HepG2 (cell line): ENCODE results near the gene SLC9A8. TPM values are rescaled to one million over a fixed set of nuclear protein-coding genes. Genes with fewer than 3 reads are reported as not detected.

ENCODE experiments used
- ATAC-seq: fragments of 200-7000 bp; cut with Tn5 transposase; 3 replicates; pipeline ENCODE4 v1.9.1; 2020; ENCODE audit warnings: mild to moderate bottlenecking, moderate library complexity
- BruUV-seq: library from RNA; stranded (reverse); fragments of 400-500 nt; replicated peaks from 2 replicates; lab custom pipeline; 2021; lab: Mats Ljungman, UMichigan
- CTCF ChIA-PET: fragments of 300-600 bp; formaldehyde crosslinking; extraction: SDS; loops from one replicate; lab custom pipeline; 2021; ENCODE audit warnings: low total read pairs, inconsistent platforms, low intra/inter-chr PET ratio; lab: Yijun Ruan, JAX
- POLR2A ChIA-PET: fragments of 350-600 bp; sonication (Branson Sonifier 250); formaldehyde crosslinking; loops from one replicate; lab custom pipeline; 2020; ENCODE audit warnings: antibody characterized with exemption, inconsistent platforms; lab: Yijun Ruan, JAX
- DNase-seq: peaks from one replicate; pipeline ENCODE4 v3.0.0-alpha.2; 2015; ENCODE audit warnings: low spot score
- FAIRE-seq: peaks from 3 replicates; lab custom pipeline; 2011; peaks lifted over from hg19 to GRCh38; lab: Jason Lieb, UNC
- H2AFZ ChIP-seq: one replicate; pipeline ENCODE4 v1.6.1; 2011; ENCODE audit warnings: low read length, inconsistent platforms
- H3K27ac ChIP-seq: fragments of 300-600 bp; 3 replicates; pipeline ENCODE4 v1.8.0; 2011; ENCODE audit warnings: mixed run types, mild to moderate bottlenecking, mixed read lengths, low read length, inconsistent platforms; ENCODE audit not compliant: insufficient read depth; ENCODE audit errors: extremely low read length
- H3K27me3 ChIP-seq, 2 experiments: fragments of 200-600 bp in 1 of 2; 2 replicates in 1 of 2; 3 replicates in 1 of 2; pipeline versions ENCODE4 v1.6.0 to v1.8.0; 2011; ENCODE audit warnings: low read length in 2 of 2, mild to moderate bottlenecking in 2 of 2, moderate library complexity in 2 of 2, inconsistent platforms in 1 of 2; ENCODE audit not compliant: insufficient read depth in 2 of 2, control insufficient read depth in 1 of 2
- H3K36me3 ChIP-seq, 2 experiments: fragments of 200-600 bp in 1 of 2; replicated peaks in 1 of 2; 2 replicates in 1 of 2; 3 replicates in 1 of 2; pipeline versions ENCODE4 v1.5.1 to v1.8.0; 2011; ENCODE audit warnings: low read length in 2 of 2, inconsistent platforms in 1 of 2; ENCODE audit not compliant: insufficient read depth in 2 of 2, control insufficient read depth in 1 of 2
- H3K4me1 ChIP-seq: 2 replicates; pipeline ENCODE4 v1.5.1; 2012; ENCODE audit warnings: low read length, inconsistent platforms; ENCODE audit not compliant: insufficient read depth
- H3K4me2 ChIP-seq: 2 replicates; pipeline ENCODE4 v1.6.0; 2011; ENCODE audit warnings: low read depth, low read length, inconsistent platforms
- H3K4me3 ChIP-seq, 3 experiments: fragments of 200-600 bp in 1 of 3; sonication (generic), shearing (Covaris generic) in 1 of 3; replicated peaks in 1 of 3; 2 replicates each; pipeline ENCODE4 v1.5.1; 2011 to 2016; ENCODE audit warnings: low read length in 3 of 3, inconsistent platforms in 2 of 3, low read depth in 2 of 3, mild to moderate bottlenecking in 2 of 3, control low read depth in 1 of 3, mixed read lengths in 1 of 3; ENCODE audit not compliant: insufficient read depth in 1 of 3
- H3K79me2 ChIP-seq: one replicate; pipeline ENCODE4 v1.6.1; 2011; ENCODE audit warnings: low read length, inconsistent platforms; ENCODE audit not compliant: insufficient read depth
- H3K9ac ChIP-seq: 2 replicates; pipeline ENCODE4 v1.6.0; 2011; ENCODE audit warnings: mild to moderate bottlenecking, low read depth, low read length, inconsistent platforms; ENCODE audit not compliant: insufficient read depth
- H3K9me3 ChIP-seq: 2 replicates; pipeline ENCODE4 v1.5.1; 2012; ENCODE audit warnings: mild to moderate bottlenecking, low read length
- H4K20me1 ChIP-seq: 2 replicates; pipeline ENCODE4 v1.6.0; 2011; ENCODE audit warnings: inconsistent platforms, mild to moderate bottlenecking, low read length, moderate library complexity; ENCODE audit not compliant: insufficient read depth
- FOXA3 ChIP-seq: IDR thresholded peaks from 2 replicates; pipeline ENCODE4 v1.6.1; 2016; ENCODE audit warnings: missing genetic modification reagents, missing compliant biosample characterization
- ISL2 ChIP-seq: sonication (generic); formaldehyde crosslinking; IDR thresholded peaks from 2 replicates; pipeline ENCODE4 v1.5.0; 2020; ENCODE audit warnings: missing genetic modification reagents
- KAT7 ChIP-seq: IDR thresholded peaks from 2 replicates; pipeline ENCODE4 v1.6.1; 2018; ENCODE audit warnings: borderline replicate concordance, missing compliant biosample characterization
- MED1 ChIP-seq: sonication (generic); formaldehyde crosslinking; IDR thresholded peaks from 2 replicates; pipeline ENCODE4 v1.4.0; 2020; ENCODE audit warnings: missing genetic modification reagents
- MEF2D ChIP-seq: sonication (generic); formaldehyde crosslinking; IDR thresholded peaks from 2 replicates; pipeline ENCODE4 v1.5.1; 2020; ENCODE audit warnings: mild to moderate bottlenecking, missing genetic modification reagents
- SRSF4 ChIP-seq: fragments of 200-400 bp; formaldehyde crosslinking; IDR thresholded peaks from one replicate; pipeline ENCODE4 v1.6.1; 2018; ENCODE audit warnings: mild to moderate bottlenecking, low read depth, low read length, moderate library complexity; ENCODE audit not compliant: poor library complexity, severe bottlenecking
- YY1 ChIP-seq: IDR thresholded peaks from 2 replicates; pipeline ENCODE4 v1.6.1; 2011; ENCODE audit warnings: low read length, low read depth, moderate library complexity, mild to moderate bottlenecking; ENCODE audit not compliant: insufficient read depth, insufficient replicate concordance
- ZBTB33 ChIP-seq: sonication (generic); formaldehyde crosslinking; IDR thresholded peaks from 2 replicates; pipeline ENCODE4 v1.4.0; 2020; ENCODE audit warnings: missing genetic modification reagents
- ZNF207 ChIP-seq: fragments of 450-650 bp; IDR thresholded peaks from 2 replicates; pipeline ENCODE4 v1.6.1; 2016; ENCODE audit warnings: antibody characterized with exemption, borderline replicate concordance
- ZNF687 ChIP-seq: sonication (generic); formaldehyde crosslinking; IDR thresholded peaks from 2 replicates; pipeline ENCODE4 v1.5.1; 2020; ENCODE audit warnings: mild to moderate bottlenecking, missing genetic modification reagents, moderate library complexity
- WGBS: methylation state at CpG from one replicate; pipeline ENCODE4 v1.1.6; 2017; ENCODE audit warnings: low lambda C conversion rate; 5-methylcytosine and 5-hydroxymethylcytosine counted together
- in situ Hi-C: cut with HindIII; loops from 2 replicates; pipeline ENCODE4 v1.10.0; 2017; ENCODE audit warnings: low pct_unique_long_range_greater_than_20kb; ENCODE audit not compliant: extremely low pct_ligation_motif_present
- intact Hi-C: fragments of 100-400 bp; cut with micrococcal nuclease; formaldehyde crosslinking; loops from one replicate; pipeline ENCODE4 v1.10.0; 2022; ENCODE audit not compliant: unreplicated experiment
- polyA plus RNA-seq, 8 experiments: library from polyadenylated mRNA; depleted of rRNA in 3 of 8; stranded (reverse) in 7 of 8; unstranded in 1 of 8; fragments of >200 nt; fragmentation: Illumina TruSeq in 4 of 8; extraction: Trizol in 4 of 8; gene quantifications; 2 replicates each; pipeline versions ENCODE4 v1.2.1 to v1.2.3, GENCODE V29; 2011 to 2016; ENCODE audit warnings: low read depth in 4 of 8, missing spikeins in 1 of 8, mixed read lengths in 1 of 8; ENCODE audit not compliant: insufficient read depth in 1 of 8
- total RNA-seq, 5 experiments: library from RNA; depleted of rRNA; stranded (reverse); fragments of >200 nt; fragmentation: Illumina TruSeq; extraction: Trizol; gene quantifications; 2 replicates each; pipeline ENCODE4 v1.2.3, GENCODE V29; 2016; ENCODE audit warnings: low read depth in 1 of 5

The SLC9A8 gene
- total and polyA plus RNA-seq, 2 of the 13 experiments (the other 11 are each of a cell fraction or from before 2014, with no cell fraction given) = 4.1 to 7.4 TPM

DNA sequence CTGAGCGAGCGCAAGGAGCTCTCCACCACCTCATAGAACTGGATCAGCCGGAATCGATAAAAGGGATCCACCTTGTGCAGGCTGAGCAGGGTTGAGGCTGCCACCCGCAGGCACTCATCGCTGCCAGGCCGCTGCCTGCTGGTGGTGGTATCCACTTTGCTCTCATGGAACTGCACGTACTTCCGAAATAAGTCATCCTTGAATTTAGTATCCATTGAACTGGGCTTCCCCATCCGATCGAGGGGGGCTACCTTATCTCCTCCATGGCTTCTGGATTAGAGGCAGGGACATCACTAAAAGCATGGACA lies 95.6 kb downstream of the SLC9A8 start:
- Histone ChIP-seq H3K9me3 (no peaks in the 10 kb centered on the region), H4K20me1 (no peaks in the 10 kb centered on the region), H3K4me3 (no peak overlapping the region), H3K36me3 (peaks cover 40 to 60% of the 10 kb centered on the region in 2 experiments), H3K4me1 (peaks cover 52% of the 10 kb centered on the region), H3K4me2 (no peak overlapping the region), H3K9ac (no peak overlapping the region), H3K27ac (no peak overlapping the region), H2AFZ (no peak overlapping the region), H3K79me2 (peaks cover 40% of the 10 kb centered on the region), H3K27me3 (no peaks in the 10 kb centered on the region)
- ChIA-PET CTCF (no interaction called here), POLR2A (interaction anchor here (5.0 kb wide), 1 partner anchor 8 kb away, joined by 36 read pairs; the partner anchor contains the start of gene SPATA2)
- in situ Hi-C loops = no loop called here
- WGBS = 95% methylated on average over 11 of the region's 11 CpGs
- ATAC-seq (no peak), FAIRE-seq (no peak), DNase-seq (no peak)
- intact Hi-C loops = no loop called here
- BruUV-seq = no TSS peak
- TF ChIP-seq ISL2 (CRISPR knock-in tag) (no peak), ZBTB33 (CRISPR knock-in tag) (peak; percentile 62; the same call in 1 of the 2 replicates)

DNA sequence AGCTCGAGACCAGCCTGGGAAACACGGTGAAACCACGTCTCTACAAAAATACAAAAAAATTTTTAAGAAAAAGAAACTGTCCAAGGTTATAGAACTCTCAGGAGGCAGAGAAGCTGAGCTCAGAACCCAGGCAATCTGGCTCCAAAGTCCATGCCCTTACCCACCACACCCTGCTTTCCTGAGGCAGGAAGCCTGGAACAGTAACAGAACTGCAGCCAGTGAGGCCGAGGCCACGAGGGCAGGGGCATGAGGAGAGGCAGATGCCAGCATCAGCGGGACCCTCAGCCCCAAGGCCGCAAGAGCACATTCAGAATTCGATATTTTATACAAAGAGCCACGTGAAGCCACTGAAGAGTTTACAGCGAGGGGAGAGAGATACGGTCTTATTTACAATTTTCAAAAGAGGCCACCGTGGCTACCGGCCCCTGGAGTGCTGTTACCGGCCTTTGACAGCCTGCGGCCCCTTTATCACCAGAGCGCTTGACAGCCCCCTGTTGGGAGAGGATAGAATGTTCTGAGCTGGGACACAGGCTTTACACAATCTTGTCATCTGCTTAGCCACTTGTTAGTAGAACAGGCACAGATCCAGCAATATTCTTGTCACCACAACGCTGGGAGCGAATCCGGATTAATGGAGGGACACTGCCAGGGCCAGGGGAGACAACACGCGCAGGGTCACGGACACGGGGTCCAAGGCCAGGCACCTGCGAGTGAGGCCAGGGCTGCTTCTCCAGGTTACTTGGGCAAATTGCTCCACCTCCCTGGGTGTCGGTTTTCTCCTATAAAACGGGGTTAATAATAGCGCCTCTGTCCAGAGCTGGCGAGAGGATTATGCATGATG lies 97.1 kb downstream of the SLC9A8 start:
- DNase-seq = peak; percentile 52
- in situ Hi-C loops (no loop called here), intact Hi-C loops (no loop called here)
- BruUV-seq = no TSS peak
- H3K4me1 ChIP-seq = peaks cover 57% of the 10 kb centered on the region
- H3K27me3 ChIP-seq = no peaks in the 10 kb centered on the region; a peak in 1 of 5 replicates
- H3K79me2 ChIP-seq = peaks cover 55% of the 10 kb centered on the region
- ChIA-PET POLR2A (interaction anchor here (1.1 kb wide), 1 partner anchor 26 kb away, joined by 4 read pairs; the partner anchor contains the start of gene RNF114), CTCF (interaction anchor here (0.6 to 2.0 kb wide), 2 partner anchors 17 to 19 kb away, joined by 3 to 11 read pairs; no protein-coding TSS in a partner anchor)
- no peak overlapping the region for H2AFZ ChIP-seq
- no peak overlapping the region for H3K4me2 ChIP-seq
- H3K9ac ChIP-seq = 0 out of 2 replicates have a peak overlapping the region, but pooled peaks have one; percentile 8
- no peaks in the 10 kb centered on the region for H3K9me3 ChIP-seq
- no peak overlapping the region for H3K4me3 ChIP-seq
- WGBS = 80% methylated on average over 28 of the region's 28 CpGs
- peak; percentile 64 for ATAC-seq
- H3K27ac ChIP-seq = peak overlapping the region; percentile 28
- peak; percentile 81 for FAIRE-seq
- H4K20me1 ChIP-seq = no peaks in the 10 kb centered on the region
- H3K36me3 ChIP-seq = peaks cover 37 to 51% of the 10 kb centered on the region in 2 experiments
- TF ChIP-seq MED1 (CRISPR knock-in tag) (no peak), YY1 (peak; percentile 1), ZNF207 (no peak), FOXA3 (0 out of 2 replicates have a peak, but pooled peaks have one; percentile 15), SRSF4 (no peak), KAT7 (CRISPR knock-in tag) (no peak), MEF2D (CRISPR knock-in tag) (no peak), ZNF687 (CRISPR knock-in tag) (peak; percentile 61)
